T-helper 1 cell treated with Interleukin-12 subunit alpha and Interleukin-12 subunit beta and Interleukin-4 antibody, amounts not matched to agents 30 μg/mL and 1 μg/mL, for 36 hours (primary cell): ENCODE measurements around the gene ZBTB7C.

Source experiments
- H3K27ac Mint-ChIP-seq: one replicate; pipeline ENCODE4 v1.8.0; 2021; ENCODE audit warnings: mild to moderate bottlenecking, mixed read lengths
- H3K27me3 Mint-ChIP-seq: one replicate; pipeline ENCODE4 v1.8.0; 2021; ENCODE audit warnings: low read depth, mixed read lengths
- H3K36me3 Mint-ChIP-seq: one replicate; pipeline ENCODE4 v1.8.0; 2021; ENCODE audit warnings: low read depth, mixed read lengths
- H3K4me1 Mint-ChIP-seq: one replicate; pipeline ENCODE4 v1.8.0; 2021; ENCODE audit warnings: low read depth, mixed read lengths
- H3K4me3 Mint-ChIP-seq: one replicate; pipeline ENCODE4 v1.8.0; 2021; ENCODE audit warnings: mild to moderate bottlenecking, moderate library complexity, mixed read lengths
- H3K9me3 Mint-ChIP-seq: one replicate; pipeline ENCODE4 v1.8.0; 2021; ENCODE audit warnings: mixed read lengths

ZBTB7C gene

DNA sequence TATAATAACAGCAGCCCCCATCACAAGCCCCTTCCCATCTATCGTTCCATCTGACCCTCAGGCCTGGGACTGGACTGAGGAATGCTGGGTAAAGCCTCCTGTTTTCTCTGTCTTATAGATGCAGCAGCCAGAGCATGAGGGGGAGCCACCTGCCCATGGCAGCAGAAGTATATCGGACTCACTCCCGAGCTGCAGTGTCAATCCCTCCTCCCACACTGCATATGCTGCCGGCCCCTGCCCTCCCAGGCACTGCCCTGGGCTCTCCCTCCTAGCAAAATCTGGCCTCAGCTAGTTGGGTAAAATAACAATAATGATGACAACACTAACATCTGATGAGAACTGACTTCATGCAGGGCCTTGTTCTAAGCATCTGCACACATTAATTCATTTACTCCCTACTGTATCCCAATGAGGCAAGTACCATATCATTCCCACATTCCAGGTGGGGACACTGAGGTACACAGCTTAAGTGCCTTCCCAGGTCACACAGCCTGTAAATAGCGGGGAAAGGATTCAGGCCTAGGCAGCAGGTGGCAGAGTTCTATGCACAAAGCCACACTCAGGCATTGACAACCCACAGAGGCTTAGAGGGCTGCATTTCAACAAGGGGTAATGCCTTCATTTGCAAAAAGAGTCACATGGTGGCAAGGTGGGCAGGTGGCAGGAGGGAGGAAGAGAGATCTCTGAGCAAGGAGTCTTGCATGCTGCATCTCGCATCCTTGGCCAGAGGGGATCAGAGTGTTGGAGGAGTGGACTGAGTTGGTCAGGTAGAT, 190.0 kb downstream of the ZBTB7C start:
- Mint-ChIP-seq H3K4me1 (peaks cover 4% of the 10 kb centered on the region), H3K9me3 (no peaks in the 10 kb centered on the region), H3K27me3 (peaks cover 5% of the 10 kb centered on the region)

DNA sequence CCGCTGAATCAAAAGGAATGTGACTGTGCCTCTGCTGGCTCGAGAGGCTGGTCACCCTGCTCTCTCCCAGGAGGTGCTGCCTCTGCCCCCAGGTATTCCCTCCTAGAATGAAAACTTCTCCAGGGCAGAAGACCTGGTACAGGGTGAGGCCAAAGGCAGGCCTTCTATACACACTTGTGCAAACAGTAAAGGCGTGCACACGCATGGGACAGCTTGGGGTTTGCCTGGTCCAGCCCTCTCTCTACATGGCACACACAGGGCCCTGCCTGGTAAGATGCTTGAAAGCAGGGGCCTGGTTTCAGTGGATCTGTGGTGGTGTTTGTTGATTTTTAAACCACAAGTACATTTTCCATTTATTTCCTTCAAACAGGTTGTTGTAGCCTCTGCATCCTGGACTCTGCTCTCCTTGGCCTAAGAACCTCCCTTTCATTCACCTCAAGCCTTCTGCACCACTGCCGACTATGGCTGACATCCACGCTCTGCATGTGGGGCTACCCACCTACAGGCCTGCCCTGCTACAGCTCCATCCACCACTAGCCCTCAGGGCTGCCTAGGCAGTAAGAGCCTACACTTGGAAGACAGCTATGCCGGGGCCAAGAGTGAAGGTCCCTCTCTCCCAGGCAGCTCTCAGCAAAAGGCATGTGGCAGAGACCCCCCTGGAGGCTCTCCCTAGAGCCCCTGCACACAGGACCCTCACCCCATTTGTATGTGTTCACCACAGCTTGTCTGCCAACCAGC, 190.7 kb downstream of the ZBTB7C start:
- Mint-ChIP-seq H3K27ac (no peak overlapping the region), H3K9me3 (no peaks in the 10 kb centered on the region), H3K4me1 (no peaks in the 10 kb centered on the region), H3K27me3 (peaks cover 11% of the 10 kb centered on the region), H3K36me3 (no peaks in the 10 kb centered on the region), H3K4me3 (no peak overlapping the region)

More for the DNA sequence above, 190.0 kb downstream of the ZBTB7C start:
- Mint-ChIP-seq H3K27ac (no peak overlapping the region), H3K4me3 (no peak overlapping the region), H3K36me3 (peaks cover 1% of the 10 kb centered on the region)

DNA sequence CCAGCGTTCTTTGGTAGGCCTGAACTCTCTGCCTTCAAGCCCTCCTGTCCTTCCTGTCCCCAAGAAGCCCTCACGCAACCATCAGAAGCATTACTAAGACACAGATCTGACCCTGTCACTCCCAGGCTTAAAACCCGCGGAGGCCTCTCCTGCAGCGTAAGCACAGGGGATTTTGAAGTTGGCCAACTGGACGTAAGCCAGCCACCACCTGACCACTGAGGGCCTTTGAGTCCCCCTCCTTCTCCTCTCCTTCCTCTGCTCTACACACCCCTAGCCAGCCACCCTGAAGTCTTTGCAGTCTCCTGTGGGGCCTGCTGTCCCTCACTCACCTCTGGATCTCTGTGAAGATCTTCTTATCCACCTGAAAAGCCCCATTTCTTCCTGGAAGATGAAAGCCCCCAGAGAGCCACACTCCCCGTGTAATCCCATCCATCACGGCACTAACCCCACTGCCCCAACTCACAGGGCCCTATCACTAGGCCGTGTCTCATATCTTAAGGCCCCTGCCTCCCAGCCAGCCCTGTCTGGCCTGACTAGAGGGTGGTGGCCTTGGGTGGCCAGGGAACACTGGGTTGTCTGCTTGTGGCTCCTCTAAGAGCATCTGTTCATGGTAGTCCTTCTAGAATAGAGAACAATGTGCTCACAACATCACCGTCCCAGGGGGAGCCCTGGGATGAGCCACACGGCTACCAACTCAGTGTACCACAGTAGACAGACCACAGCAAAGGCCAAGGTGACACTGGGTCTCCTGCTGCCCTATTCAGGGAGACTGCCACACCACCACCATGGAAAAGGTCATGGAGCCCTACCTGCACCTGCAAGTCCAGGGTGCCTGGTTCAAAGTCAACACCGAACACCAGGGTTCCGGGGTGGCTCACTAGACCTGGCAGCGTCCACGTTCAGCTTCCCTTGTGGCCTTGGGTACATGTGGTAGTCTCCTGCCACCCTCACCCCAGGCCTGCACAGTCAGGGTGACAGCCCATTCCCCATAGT, 191.6 kb downstream of the ZBTB7C start:
- H3K4me3 Mint-ChIP-seq: no peak overlapping the region
- no peaks in the 10 kb centered on the region for H3K36me3 Mint-ChIP-seq
- H3K27me3 Mint-ChIP-seq: peaks cover 15% of the 10 kb centered on the region
- no peaks in the 10 kb centered on the region for H3K9me3 Mint-ChIP-seq
- no peak overlapping the region for H3K27ac Mint-ChIP-seq
- H3K4me1 Mint-ChIP-seq: no peaks in the 10 kb centered on the region

DNA sequence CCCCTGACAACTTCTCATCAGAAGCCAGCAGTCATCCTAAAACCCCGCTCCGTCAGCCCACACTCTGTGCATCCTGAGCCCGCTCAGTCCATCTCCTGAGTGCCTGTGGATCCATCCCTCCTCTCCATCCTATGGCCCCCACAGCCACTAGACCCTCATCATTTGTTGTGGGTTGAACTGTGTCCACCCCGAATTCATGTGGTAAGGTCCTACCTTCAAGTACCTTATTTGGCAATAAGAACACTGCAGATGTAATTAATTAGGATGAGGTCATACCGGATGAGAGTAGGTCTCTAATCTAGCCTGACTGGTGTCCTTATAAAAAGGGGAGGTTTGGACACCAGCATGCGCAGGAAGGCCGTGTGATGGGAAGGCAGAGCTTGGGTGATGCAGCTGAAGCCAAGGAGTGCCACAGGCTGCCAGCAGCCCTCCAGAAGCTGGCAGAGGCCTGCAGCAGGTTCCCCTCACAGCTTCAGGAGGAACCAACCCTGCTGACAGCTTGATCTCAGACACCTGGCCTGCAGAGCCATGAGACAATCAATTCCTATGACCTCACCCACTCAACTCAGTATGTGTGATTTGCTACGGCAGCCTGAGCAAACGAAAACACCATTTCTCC, 192.4 kb downstream of the ZBTB7C start:
- Mint-ChIP-seq H3K36me3 (no peaks in the 10 kb centered on the region), H3K27ac (no peak overlapping the region)

DNA sequence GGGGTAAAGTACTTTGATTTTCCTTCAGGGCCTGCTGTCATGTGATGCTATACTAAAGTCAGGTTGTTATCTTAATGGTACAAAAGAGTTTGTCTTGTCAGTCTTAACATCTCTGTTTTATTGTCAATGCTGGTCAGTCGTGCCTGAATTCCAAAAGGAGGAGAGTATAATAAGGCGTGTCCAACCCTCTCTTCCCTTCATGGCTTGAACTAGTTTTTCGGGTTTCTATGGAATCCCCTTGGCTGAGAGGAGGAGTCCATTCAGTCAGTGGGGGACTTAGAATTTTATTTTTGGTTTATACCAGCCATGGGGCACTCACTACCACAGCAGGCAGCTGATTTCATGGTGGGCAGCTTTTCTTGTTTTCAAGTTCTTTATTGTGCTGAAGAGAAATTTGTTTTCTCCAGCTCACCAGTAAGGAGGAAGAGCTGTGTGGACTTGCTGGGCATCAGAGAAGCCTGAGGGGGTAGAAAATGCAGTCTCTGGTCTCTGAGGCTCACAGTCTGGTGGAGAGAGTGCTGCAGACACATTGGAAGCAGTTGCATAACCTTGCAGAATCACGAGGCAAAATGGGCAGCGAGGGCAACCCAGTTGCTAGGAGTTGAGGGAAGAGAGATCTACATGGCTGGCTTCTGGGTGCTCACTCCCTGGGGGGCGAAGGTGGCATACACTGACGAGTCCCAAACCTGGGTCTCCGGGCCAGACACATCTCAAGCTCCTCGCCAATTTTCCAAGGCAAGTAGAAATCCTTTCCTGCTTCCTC, 193.1 kb downstream of the ZBTB7C start:
- Mint-ChIP-seq H3K4me1 (no peaks in the 10 kb centered on the region), H3K27me3 (peaks cover 23% of the 10 kb centered on the region), H3K36me3 (no peaks in the 10 kb centered on the region), H3K27ac (no peak overlapping the region), H3K9me3 (no peaks in the 10 kb centered on the region), H3K4me3 (no peak overlapping the region)

More for the DNA sequence above, 192.4 kb downstream of the ZBTB7C start:
- Mint-ChIP-seq H3K27me3 (peaks cover 16% of the 10 kb centered on the region), H3K9me3 (no peaks in the 10 kb centered on the region), H3K4me1 (no peaks in the 10 kb centered on the region), H3K4me3 (no peak overlapping the region)

DNA sequence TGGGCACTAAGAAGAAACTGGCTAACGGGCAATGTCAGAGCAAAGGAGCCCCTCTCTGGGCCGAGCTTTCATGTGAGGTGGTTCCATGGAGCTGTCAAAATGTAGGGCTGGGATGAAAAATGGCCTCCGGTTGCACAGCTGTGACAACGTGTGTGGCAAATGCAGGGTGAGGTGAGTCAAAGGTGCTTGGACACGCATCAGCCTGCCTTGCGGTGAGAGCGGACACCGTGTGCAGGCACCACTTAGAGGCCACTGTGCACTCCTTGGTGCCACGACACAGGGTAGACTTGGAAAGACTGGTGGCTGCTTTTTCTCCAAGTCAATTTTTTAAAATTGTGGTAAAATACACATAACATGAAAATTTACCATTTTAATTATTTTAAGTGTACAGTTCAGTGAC, 195.4 kb downstream of the ZBTB7C start:
- peaks cover 39% of the 10 kb centered on the region for H3K27me3 Mint-ChIP-seq
- H3K27ac Mint-ChIP-seq: no peak overlapping the region
- no peaks in the 10 kb centered on the region for H3K36me3 Mint-ChIP-seq
- H3K9me3 Mint-ChIP-seq: no peaks in the 10 kb centered on the region
- H3K4me3 Mint-ChIP-seq: no peak overlapping the region
- H3K4me1 Mint-ChIP-seq: no peaks in the 10 kb centered on the region

DNA sequence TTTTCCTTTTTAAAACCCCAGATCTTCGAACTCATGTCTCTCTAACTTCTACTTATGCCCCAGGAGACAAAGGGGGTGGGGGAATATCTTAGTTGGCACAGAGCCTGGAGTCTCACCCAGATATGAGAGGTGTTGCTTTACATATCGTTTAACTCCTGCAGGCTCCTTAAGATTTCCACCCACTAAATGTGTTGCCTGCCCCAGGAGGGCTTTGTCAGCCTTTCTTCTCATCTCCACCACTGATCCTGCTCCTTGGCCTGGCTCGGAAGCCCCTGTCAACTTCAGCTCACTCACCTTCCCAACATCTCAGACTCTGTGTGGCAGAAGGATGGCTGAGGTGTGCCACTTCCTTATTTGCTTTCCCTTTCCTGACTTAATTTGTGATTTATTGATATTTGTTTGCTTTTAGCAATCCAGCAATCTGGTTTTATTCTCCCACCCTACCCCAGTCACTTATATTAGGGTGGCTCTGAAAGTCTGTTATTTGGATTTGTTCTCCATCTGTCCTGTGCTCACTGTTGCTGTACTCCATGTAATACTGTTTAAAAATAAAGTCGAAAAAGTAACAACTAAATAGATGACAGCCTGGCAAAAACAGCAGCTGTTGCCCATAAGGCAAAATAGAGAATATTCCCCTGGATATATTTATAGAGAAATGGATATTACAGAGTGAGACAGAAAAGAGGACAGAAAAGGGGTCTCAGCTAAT, 200.6 kb downstream of the ZBTB7C start:
- Mint-ChIP-seq H3K27ac (no peak overlapping the region), H3K4me3 (no peak overlapping the region), H3K9me3 (no peaks in the 10 kb centered on the region), H3K4me1 (peaks cover 2% of the 10 kb centered on the region), H3K36me3 (no peaks in the 10 kb centered on the region), H3K27me3 (peaks cover 62% of the 10 kb centered on the region)

DNA sequence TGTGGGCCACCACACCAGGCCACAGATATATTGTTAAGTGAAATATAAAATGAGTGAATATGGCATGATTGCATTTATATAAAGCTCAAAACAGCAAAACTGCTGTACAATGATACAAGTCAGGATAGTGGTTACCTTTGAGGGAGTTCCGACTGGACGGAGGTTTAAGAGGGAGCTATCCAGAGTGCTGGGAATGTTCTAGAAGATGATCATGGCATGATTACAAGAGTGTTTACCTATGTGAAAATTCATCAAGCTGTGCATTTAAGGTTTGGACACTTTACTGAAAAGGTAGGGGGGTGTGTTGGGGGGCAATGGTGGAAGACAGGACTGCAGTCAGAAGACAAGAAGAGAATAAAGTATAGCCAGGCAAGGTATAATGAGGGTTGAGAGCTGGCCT, 201.4 kb downstream of the ZBTB7C start:
- Mint-ChIP-seq H3K4me1 (peaks cover 3% of the 10 kb centered on the region), H3K4me3 (no peak overlapping the region), H3K27ac (no peak overlapping the region), H3K36me3 (no peaks in the 10 kb centered on the region), H3K9me3 (no peaks in the 10 kb centered on the region), H3K27me3 (peaks cover 56% of the 10 kb centered on the region)

DNA sequence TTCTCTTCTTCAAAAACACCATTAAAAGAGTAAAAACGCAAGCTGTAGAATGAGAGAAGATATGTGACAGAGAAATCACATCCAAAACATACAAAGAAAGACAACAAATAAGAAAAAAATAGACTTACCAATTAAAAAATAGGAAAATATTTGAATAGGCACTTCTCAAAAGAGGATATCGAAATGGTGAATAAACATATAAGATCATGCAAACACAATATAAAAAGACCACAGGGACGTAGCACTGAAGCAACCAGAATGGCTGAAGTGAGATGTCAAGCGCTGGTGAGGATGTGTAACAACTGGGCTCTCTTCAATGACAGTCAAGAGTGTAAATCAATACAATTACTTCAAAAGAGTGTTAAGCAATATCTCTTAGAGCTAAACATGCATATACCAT, 202.3 kb downstream of the ZBTB7C start:
- H3K4me3 Mint-ChIP-seq: no peak overlapping the region
- H3K27me3 Mint-ChIP-seq: peaks cover 59% of the 10 kb centered on the region
- no peak overlapping the region for H3K27ac Mint-ChIP-seq
- no peaks in the 10 kb centered on the region for H3K36me3 Mint-ChIP-seq
- peaks cover 3% of the 10 kb centered on the region for H3K4me1 Mint-ChIP-seq
- H3K9me3 Mint-ChIP-seq: no peaks in the 10 kb centered on the region

DNA sequence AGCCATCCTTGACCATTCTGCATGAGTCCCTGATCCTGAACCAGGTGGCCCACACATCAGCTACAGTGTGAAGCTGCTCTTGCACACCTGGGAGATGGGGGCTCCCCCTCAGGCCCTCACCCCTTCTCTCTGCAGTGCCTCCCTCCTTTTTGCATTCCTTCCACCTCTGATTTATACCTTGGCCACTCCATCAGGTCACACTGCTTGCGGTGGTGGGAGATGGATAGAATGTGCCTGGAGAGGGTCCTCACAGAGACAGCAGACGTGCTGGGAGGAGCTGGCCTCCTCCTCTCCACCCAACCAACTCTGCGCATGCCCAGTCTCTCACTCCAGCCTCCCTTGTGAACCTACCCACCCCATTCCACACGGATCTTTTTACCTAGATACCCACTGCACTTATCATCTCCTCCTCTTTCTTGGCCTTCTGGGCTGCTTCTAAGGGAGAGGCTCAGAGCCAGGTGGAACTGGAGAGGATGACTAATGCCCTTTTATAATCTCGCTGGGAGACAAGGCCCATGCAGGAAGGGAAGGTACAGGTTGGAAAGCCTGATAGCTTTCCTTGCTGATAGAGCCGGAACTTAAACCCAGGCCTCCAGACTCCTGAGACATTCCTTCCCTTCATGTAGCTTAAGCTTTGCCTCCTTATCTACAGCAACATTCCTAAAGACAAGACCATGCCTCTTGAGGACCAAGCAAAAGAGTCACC, 205.1 kb downstream of the ZBTB7C start:
- H3K9me3 Mint-ChIP-seq: no peaks in the 10 kb centered on the region
- peaks cover 56% of the 10 kb centered on the region for H3K27me3 Mint-ChIP-seq
- no peak overlapping the region for H3K4me3 Mint-ChIP-seq
- no peak overlapping the region for H3K27ac Mint-ChIP-seq
- no peaks in the 10 kb centered on the region for H3K36me3 Mint-ChIP-seq
- peaks cover 5% of the 10 kb centered on the region for H3K4me1 Mint-ChIP-seq

DNA sequence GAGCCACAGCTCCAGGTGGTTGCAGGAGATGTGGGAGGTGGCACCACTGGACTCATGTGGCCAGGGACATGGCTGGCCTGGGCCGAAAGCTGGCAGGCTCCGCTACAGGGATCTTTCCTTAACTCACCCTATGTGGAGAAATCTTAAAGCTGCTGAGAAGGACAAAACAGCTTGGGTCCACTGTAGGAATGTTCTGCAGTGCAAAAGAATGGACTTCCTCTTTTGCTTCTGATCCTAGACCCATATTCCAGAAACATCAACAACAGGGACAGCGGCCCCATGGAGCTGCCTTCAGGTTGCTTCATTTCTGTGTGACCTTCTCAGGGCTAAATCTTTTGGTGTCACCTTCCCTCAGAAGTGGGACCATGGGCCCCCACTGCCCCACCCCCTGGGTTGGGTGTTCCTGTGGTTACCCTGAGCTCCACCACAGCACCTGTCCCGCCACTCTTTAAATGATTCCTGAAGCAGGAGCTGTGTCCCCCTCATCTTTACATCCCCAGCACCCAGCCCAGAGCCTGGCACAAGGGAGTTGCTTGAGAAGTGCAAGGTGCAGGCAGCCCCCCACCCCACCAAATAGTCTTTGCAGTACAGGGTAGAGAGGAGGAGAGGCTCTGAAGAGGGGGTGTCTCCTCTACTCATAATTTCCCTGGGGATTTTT, 205.8 kb downstream of the ZBTB7C start:
- H3K4me3 Mint-ChIP-seq: no peak overlapping the region
- H3K9me3 Mint-ChIP-seq: no peaks in the 10 kb centered on the region
- peaks cover 56% of the 10 kb centered on the region for H3K27me3 Mint-ChIP-seq
- H3K4me1 Mint-ChIP-seq: peaks cover 7% of the 10 kb centered on the region
- H3K36me3 Mint-ChIP-seq: no peaks in the 10 kb centered on the region
- H3K27ac Mint-ChIP-seq: no peak overlapping the region
